Ascending aorta (tissue), 2 donors: ENCODE data around the gene RTN4RL2. TPM values are rescaled to one million over a fixed set of nuclear protein-coding genes. Genes with fewer than 3 reads are reported as not detected.

Source experiments
- DNase-seq, 2 donors: peaks; one replicate each; pipeline ENCODE4 v3.0.0-alpha.2; 2019; ENCODE audit warnings: low spot score in 2 of 2
- H3K27ac ChIP-seq, 2 donors: fragments of 200-600 bp; sonication (generic); one replicate each; pipeline ENCODE4 v1.5.1; 2016 to 2017; ENCODE audit warnings: mild to moderate bottlenecking in 1 of 2
- H3K27me3 ChIP-seq: fragments of 200-600 bp; sonication (generic); one replicate; pipeline ENCODE4 v1.5.1; 2017
- H3K36me3 ChIP-seq, 2 donors: fragments of 200-600 bp; sonication (generic); one replicate each; pipeline ENCODE4 v1.5.1; 2016
- H3K4me1 ChIP-seq, 2 donors: fragments of 200-600 bp; sonication (generic); one replicate each; pipeline ENCODE4 v1.5.1; 2016 to 2017; ENCODE audit warnings: mild to moderate bottlenecking in 1 of 2
- H3K4me3 ChIP-seq, 2 donors: fragments of 200-600 bp; sonication (generic); one replicate each; pipeline ENCODE4 v1.5.1; 2016 to 2017; ENCODE audit warnings: mild to moderate bottlenecking in 1 of 2
- H3K9me3 ChIP-seq, 2 donors: fragments of 200-600 bp; sonication (generic); one replicate each; pipeline ENCODE4 v1.5.1; 2016
- CTCF ChIP-seq, 3 experiments: fragments of 200-600 bp in 2 of 3; fragments of 450-650 bp in 1 of 3; sonication (generic) in 2 of 3; IDR thresholded peaks; one replicate each; pipeline ENCODE4 v1.5.1; 2016 to 2019; ENCODE audit warnings: antibody characterized with exemption in 3 of 3, mild to moderate bottlenecking in 1 of 3, moderate library complexity in 1 of 3
- intact Hi-C: fragments of 100-400 bp; cut with DNase I; formaldehyde crosslinking; loops from one replicate; pipeline ENCODE4 v1.15.1; 2023
- total RNA-seq: library from RNA; depleted of rRNA; stranded (reverse); fragments of >200 nt; gene quantifications from one replicate; pipeline ENCODE4 v1.1.0, GENCODE V29; 2016

The RTN4RL2 gene
- total RNA-seq, 1 donor from 2014 or later = 0.64 TPM

GRCh38 chr11:57484141-57484710 lies 23.9 kb downstream of the RTN4RL2 start:
- H3K4me3 ChIP-seq = no peak overlapping the region
- H3K36me3 ChIP-seq = peaks cover 28 to 40% of the 10 kb centered on the region in 2 donors
- H3K4me1 ChIP-seq = peaks cover 0 to 10% of the 10 kb centered on the region in 2 donors
- TF ChIP-seq CTCF (IDR thresholded peaks at IDR 0.05) = no peak
- H3K9me3 ChIP-seq = no peaks in the 10 kb centered on the region
- intact Hi-C loops = loop anchor here (5.0 kb wide), 1 partner anchor 137 kb away; no protein-coding TSS in a partner anchor
- no peak for DNase-seq
- H3K27ac ChIP-seq = no peak overlapping the region
- no peaks in the 10 kb centered on the region for H3K27me3 ChIP-seq

GRCh38 chr11:57485217-57485990 lies 25.1 kb downstream of the RTN4RL2 start:
- no peak for TF ChIP-seq CTCF (IDR thresholded peaks at IDR 0.05)
- Histone ChIP-seq H3K27me3 (no peaks in the 10 kb centered on the region), H3K4me3 (no peak overlapping the region), H3K27ac (no peak overlapping the region), H3K36me3 (peaks cover 28 to 52% of the 10 kb centered on the region in 2 donors), H3K4me1 (peaks cover 0 to 10% of the 10 kb centered on the region in 2 donors), H3K9me3 (no peaks in the 10 kb centered on the region)
- intact Hi-C loops = no loop called here
- DNase-seq = no peak

GRCh38 chr11:57487021-57487778 lies 26.9 kb downstream of the RTN4RL2 start:
- Histone ChIP-seq H3K9me3 (no peaks in the 10 kb centered on the region), H3K27me3 (no peaks in the 10 kb centered on the region), H3K36me3 (peaks cover 33 to 64% of the 10 kb centered on the region in 2 donors), H3K27ac (no peak overlapping the region), H3K4me1 (peaks cover 0 to 10% of the 10 kb centered on the region in 2 donors), H3K4me3 (no peak overlapping the region)
- DNase-seq = no peak
- no peak for TF ChIP-seq CTCF (IDR thresholded peaks at IDR 0.05)
- intact Hi-C loops = no loop called here

- Histone ChIP-seq H3K27ac (no peak overlapping the region), H3K9me3 (no peaks in the 10 kb centered on the region), H3K4me1 (peaks cover 0 to 3% of the 10 kb centered on the region in 2 donors), H3K27me3 (no peaks in the 10 kb centered on the region), H3K36me3 (peaks cover 33 to 64% of the 10 kb centered on the region in 2 donors), H3K4me3 (no peak overlapping the region)
- intact Hi-C loops = no loop called here
- TF ChIP-seq CTCF (IDR thresholded peaks at IDR 0.05) = no peak
- DNase-seq = no peak
These were observed 27.8 kb downstream of the RTN4RL2 start for GRCh38 chr11:57487920-57488659.
